Heart right ventricle (tissue), 16 donors: ENCODE measurements around the gene TSGA10. TPM values are rescaled to one million over a fixed set of nuclear protein-coding genes. Genes with fewer than 3 reads are reported as not detected.
"Not testable (repeated sequence)": the region's sequence is repeated elsewhere in the genome, so short reads cannot be mapped to it uniquely, and the experiment has no call there.

ENCODE experiments used
- ATAC-seq, 8 donors: fragments of 200-7000 bp; cut with Tn5 transposase; one replicate each; pipeline ENCODE4 v1.9.1; 2020; ENCODE audit warnings: mild to moderate bottlenecking in 8 of 8, moderate library complexity in 8 of 8, moderate number of reproducible peaks in 1 of 8
- DNase-seq, 2 donors: peaks; one replicate each; pipeline ENCODE4 v3.0.0-alpha.2; 2020
- H3K27ac ChIP-seq, 10 donors: fragments of 200-600 bp; sonication (generic) in 2 of 10; one replicate each; pipeline versions ENCODE4 v1.5.0 to v1.8.0; 2020 to 2022; ENCODE audit warnings: mild to moderate bottlenecking in 3 of 10
- H3K27me3 ChIP-seq, 7 donors: fragments of 200-600 bp; one replicate each; pipeline ENCODE4 v1.8.0; 2021 to 2022; ENCODE audit warnings: mild to moderate bottlenecking in 2 of 7
- H3K36me3 ChIP-seq, 9 donors: fragments of 200-600 bp; sonication (generic) in 1 of 9; one replicate each; pipeline versions ENCODE4 v1.5.0 to v1.8.0; 2020 to 2022; ENCODE audit warnings: mild to moderate bottlenecking in 2 of 9
- H3K4me1 ChIP-seq, 9 donors: fragments of 200-600 bp; sonication (generic) in 1 of 9; one replicate each; pipeline versions ENCODE4 v1.5.0 to v1.8.0; 2020 to 2022; ENCODE audit warnings: mild to moderate bottlenecking in 4 of 9
- H3K4me3 ChIP-seq, 10 donors: fragments of 200-600 bp; sonication (generic) in 2 of 10; one replicate each; pipeline versions ENCODE4 v1.5.0 to v1.8.0; 2020 to 2022; ENCODE audit warnings: mild to moderate bottlenecking in 7 of 10, moderate library complexity in 2 of 10
- H3K9me3 ChIP-seq, 11 donors: fragments of 200-600 bp in 10 of 11; sonication (generic) in 2 of 11; one replicate each; pipeline versions ENCODE4 v1.5.0 to v1.8.0; 2013 to 2022; ENCODE audit warnings: mild to moderate bottlenecking in 2 of 11, control low read depth in 1 of 11, moderate library complexity in 1 of 11
- CTCF ChIP-seq, 9 donors: fragments of 200-600 bp; sonication (generic) in 2 of 9; IDR thresholded peaks; one replicate each; pipeline versions ENCODE4 v1.5.0 to v1.8.0; 2021 to 2022; ENCODE audit warnings: antibody characterized with exemption in 9 of 9, mild to moderate bottlenecking in 5 of 9, moderate library complexity in 1 of 9
- WGBS, 2 donors: extraction: QIAGEN DNeasy Blood & Tissue Kit; methylation state at CpG; one replicate each; pipeline ENCODE4 v1.1.7; 2013; ENCODE audit warnings: inconsistent platforms in 1 of 2; 5-methylcytosine and 5-hydroxymethylcytosine counted together
- intact Hi-C, 10 donors: fragments of 100-400 bp; cut with DNase I; formaldehyde crosslinking; loops; one replicate each; pipeline versions ENCODE4 v1.11.1 to v1.14.2; 2022
- polyA plus RNA-seq, 2 donors: library from polyadenylated mRNA; stranded (reverse); fragments of 200-250 nt; gene quantifications; one replicate each; pipeline ENCODE4 v1.2.3, GENCODE V29; 2013
- total RNA-seq, 10 donors: library from RNA; stranded (reverse); fragmentation: NEBNext Ultra II Directional in 3 of 10; extraction: Animal tissue kit (Norgen Biotek cat#: 25700) in 3 of 10; gene quantifications; one replicate each; pipeline versions ENCODE4 v1.2.1 to v1.2.4, GENCODE V29; 2021 to 2023
- donor health status: Arrhythmogenic right ventricular cardiomyopathy.
- donor health status: ischemic (EF 13 %, LVEDD 7.1; RV severe dilation, severe dysfunction).
- donor health status: healthy with polysubstance abuse.
- donor health status: DM: no; HTN: yes; CAD: no.
- donor health status: DM: no; HTN: no; CAD: no.
- donor health status: ischemic (EF 25% LVEDD 6.9; RV normal size, moderate dysfunction).
- donor health status: ischemic (EF 25% LVEDD 5.7; RV mildly dilated, moderate dysfunction).
- donor health status: healthy.
- donor health status: DM: yes; HTN: yes; CAD: no.
- donor health status: Ischemic cardiomyopathy.
- donor health status: ischemic (EF 35%, LVEDD 5.7; RV mildly dilated, moderate dysfunction).
- donor health status: nonischemic (EF 11% LVEDD 7.7; RV severe dilation, severe dysfunction).
- donor health status: DM: yes; HTN: yes; CAD: no.
- donor health status: PGD.
- donor health status: ischemic (EF 29% LVEDD 5.4; RV normal size, mild dysfunction).
- donor health status: nonischemic (EF 23%, LVEDD 6.1; RV moderate dilation, normal function).

Gene TSGA10
- total and polyA plus RNA-seq, 12 donors, result 0.52 to 4.1 (median 2.6) TPM

DNA sequence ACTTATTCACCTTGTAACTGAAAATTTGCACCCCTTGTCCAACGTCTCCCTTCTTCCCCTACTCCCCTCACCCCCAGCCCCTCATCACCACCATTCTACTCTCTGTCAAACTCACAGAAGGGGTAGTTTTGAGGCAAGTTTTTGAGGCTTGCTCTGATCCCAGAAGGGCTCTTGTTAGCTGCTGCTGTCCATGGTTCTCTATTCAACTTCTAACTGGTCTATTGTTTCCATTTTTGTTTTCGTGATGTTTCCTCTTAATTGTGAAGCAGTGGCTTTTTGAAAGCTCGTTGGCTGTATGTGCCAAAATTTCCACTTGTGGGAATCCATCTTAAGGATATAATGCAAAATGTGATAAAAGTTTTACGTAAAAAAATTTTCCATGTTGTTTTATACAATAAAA lies 126.2 kb downstream of the TSGA10 start:
- WGBS, 2 donors, result 56 to 62% methylated on average over 4 of the region's 4 CpGs
- Histone ChIP-seq H3K9me3 (peaks cover 0 to 19% (median 0%) of the 10 kb centered on the region in 11 donors), H3K4me1 (no peaks in the 10 kb centered on the region), H3K36me3 (no peaks in the 10 kb centered on the region), H3K4me3 (no peak overlapping the region), H3K27ac (no peak overlapping the region), H3K27me3 (peaks cover 0 to 4% (median 0%) of the 10 kb centered on the region in 7 donors)
- intact Hi-C loops, result no loop called here
- ATAC-seq (no peak), DNase-seq (no peak)
- no peak for TF ChIP-seq CTCF (IDR thresholded peaks at IDR 0.05)

DNA sequence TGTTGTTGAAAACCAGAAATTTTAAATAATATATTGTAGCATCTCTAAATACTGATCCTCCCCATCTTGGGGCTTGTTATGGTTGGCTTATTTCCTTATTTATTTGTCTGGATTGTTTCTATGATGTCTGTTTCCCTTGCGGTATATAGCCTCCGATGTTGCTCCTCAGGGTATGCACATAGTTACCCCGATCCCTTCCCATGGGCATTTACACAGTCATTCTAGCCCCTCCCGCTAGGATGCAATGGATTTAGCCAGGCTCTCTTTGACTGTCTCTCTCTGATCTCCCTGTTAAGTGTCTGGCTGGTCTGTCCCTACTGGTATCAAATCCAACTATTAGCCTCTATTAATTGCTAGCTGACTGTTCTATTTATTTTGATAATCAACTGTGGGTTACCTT lies 126.9 kb downstream of the TSGA10 start:
- Histone ChIP-seq H3K36me3 (no peaks in the 10 kb centered on the region), H3K4me3 (no peak overlapping the region), H3K9me3 (peaks cover 0 to 19% (median 0%) of the 10 kb centered on the region in 11 donors), H3K4me1 (no peaks in the 10 kb centered on the region), H3K27ac (no peak overlapping the region), H3K27me3 (peaks cover 0 to 4% (median 0%) of the 10 kb centered on the region in 7 donors)
- intact Hi-C loops, result no loop called here
- 54 to 56% methylated on average over 4 of the region's 4 CpGs for WGBS, 2 donors
- ATAC-seq (no peak), DNase-seq (no peak)
- no peak for TF ChIP-seq CTCF (IDR thresholded peaks at IDR 0.05)

DNA sequence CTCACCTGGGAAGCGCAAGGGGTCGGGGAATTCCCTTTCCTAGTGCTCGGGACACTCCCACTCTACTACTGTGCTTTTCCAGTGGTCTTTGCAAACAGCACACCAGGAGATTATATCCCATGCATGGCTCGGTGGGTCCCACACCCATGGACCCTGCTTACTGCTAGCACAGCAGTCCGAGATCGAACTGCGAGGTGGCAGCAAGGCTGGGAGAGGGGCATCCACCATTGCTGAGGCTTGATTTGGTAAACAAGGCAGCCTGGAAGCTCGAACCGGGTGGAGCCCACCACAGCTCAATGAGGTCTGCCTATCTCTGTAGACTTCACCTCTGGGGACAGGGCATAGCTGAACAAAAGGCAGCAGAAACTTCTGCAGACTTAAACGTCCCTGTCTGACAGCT lies 154.0 kb downstream of the TSGA10 start:
- no peak for DNase-seq
- TF ChIP-seq CTCF (IDR thresholded peaks at IDR 0.05), result no peak
- Histone ChIP-seq H3K36me3 (no peaks in the 10 kb centered on the region), H3K9me3 (peaks cover 0 to 34% (median 3%) of the 10 kb centered on the region in 11 donors), H3K27ac (no peak overlapping the region), H3K4me1 (no peaks in the 10 kb centered on the region), H3K4me3 (no peak overlapping the region), H3K27me3 (no peaks in the 10 kb centered on the region)
- intact Hi-C loops, result no loop called here
- no peak for ATAC-seq
- WGBS, 2 donors, result 86 to 87% methylated on average over 10 of the region's 10 CpGs

DNA sequence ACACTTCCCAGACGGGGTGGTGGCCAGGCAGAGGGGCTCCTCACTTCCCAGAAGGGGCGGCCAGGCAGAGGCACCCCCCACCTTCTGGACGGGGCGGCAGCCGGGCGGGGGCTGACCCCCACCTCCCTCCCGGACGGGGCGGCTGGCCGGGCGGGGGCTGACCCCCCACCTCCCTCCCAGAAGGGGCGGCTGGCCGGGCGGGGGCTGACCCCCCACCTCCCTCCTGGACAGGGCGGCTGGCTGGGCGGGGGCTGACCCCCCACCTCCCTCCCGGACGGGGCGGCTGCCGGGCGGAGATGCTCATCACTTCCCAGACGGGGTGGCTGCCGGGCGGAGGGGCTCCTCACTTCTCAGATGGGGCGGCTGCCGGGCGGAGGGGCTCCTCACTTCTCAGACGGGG lies 166.0 kb downstream of the TSGA10 start:
- H3K9me3 ChIP-seq, H3K4me3 ChIP-seq, H3K4me1 ChIP-seq, H3K27me3 ChIP-seq, H3K27ac ChIP-seq, ATAC-seq, intact Hi-C loops, H3K36me3 ChIP-seq, DNase-seq: not testable (repeated sequence)
- WGBS, 2 donors, result 96% methylated on average over 20 to 28 of the region's 28 CpGs

- no peak overlapping the region for H3K4me3 ChIP-seq
- H3K9me3 ChIP-seq, result peaks cover 0 to 6% (median 0%) of the 10 kb centered on the region in 11 donors
- no peak for TF ChIP-seq CTCF (IDR thresholded peaks at IDR 0.05)
- no peak for DNase-seq
- no peaks in the 10 kb centered on the region for H3K36me3 ChIP-seq
- WGBS, 2 donors, result 66 to 69% methylated on average over 2 of the region's 2 CpGs
- H3K27ac ChIP-seq, result no peak overlapping the region
- no peak for ATAC-seq
- intact Hi-C loops, result no loop called here
- H3K27me3 ChIP-seq, result no peaks in the 10 kb centered on the region
- H3K4me1 ChIP-seq, result no peaks in the 10 kb centered on the region
Measured at GRCh38 chr2:98985905-98986666, 168.7 kb downstream of the TSGA10 start.
